GM21786 (cell line): Measurements from ENCODE around the gene IKZF2.
A peak's percentile ranks its signal among the peaks of the same experiment; 100 is the strongest.

Source experiments
- ATAC-seq: cut with Tn5 transposase; IDR thresholded peaks from one replicate; pipeline ENCODE4 v1.9.1; 2021; ENCODE audit not compliant: unreplicated experiment

The IKZF2 gene

GRCh38 chr2:213151437-213152064 lies at the start of gene IKZF2:
Gene IKZF2 (minus strand): TSS chr2:213151612. CDS start chr2:213148629, 2,983 bp downstream.
- peak; percentile 56 for ATAC-seq

GRCh38 chr2:213199871-213200270 lies 48.5 kb upstream of the IKZF2 start:
- ATAC-seq, result no peak

- no peak for ATAC-seq
Measured at GRCh38 chr2:213189001-213189899, 37.8 kb upstream of the IKZF2 start.

DNA sequence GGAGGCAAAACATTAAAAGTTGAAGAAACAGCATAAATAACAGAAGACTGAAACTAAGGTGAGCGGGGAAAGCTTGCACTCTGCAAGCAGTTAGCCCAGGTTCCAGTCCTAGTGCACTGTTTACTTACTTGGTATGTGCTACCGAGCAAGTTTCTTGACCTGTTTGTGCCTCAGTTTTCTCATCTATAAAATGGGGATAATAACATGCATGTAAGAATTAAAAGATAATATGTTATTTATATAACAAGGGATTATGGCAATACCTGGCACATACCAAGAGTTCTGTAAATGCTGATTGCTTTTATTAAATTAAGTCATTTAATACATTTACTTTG lies 37.1 kb upstream of the IKZF2 start:
- ATAC-seq, result no peak

DNA sequence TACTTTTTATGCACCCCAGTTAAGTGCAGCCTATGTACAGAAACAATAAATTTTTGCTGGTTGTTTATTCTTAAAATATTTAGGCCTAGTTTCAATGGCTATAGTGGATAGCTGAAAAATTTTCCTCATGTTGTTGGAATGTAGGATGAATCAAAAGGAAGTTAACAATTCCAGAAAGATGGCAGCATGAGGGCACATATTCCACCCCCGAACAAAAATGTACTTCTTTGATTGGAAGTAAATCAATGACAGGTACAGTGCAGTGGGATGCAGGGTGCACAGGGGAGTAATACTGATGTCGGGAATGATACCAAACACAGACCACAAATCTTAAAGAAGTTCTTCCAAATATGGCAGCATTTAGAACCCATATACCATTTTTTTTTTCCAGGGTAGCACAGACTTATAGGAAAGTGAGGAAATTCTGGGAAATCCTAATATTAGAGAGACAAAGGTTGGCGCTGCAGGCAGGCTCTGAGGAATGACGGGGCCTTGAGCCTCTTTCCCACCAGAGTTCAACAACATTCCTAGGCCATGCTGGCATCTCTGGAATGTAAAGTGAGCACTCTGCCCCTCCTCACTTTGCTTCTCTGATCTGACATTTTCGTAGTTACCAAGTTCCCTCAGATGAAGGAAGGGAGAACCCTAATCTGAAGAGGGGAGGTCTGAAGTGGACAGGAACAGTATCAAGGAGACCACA lies 36.6 kb upstream of the IKZF2 start:
- ATAC-seq, result no peak

DNA sequence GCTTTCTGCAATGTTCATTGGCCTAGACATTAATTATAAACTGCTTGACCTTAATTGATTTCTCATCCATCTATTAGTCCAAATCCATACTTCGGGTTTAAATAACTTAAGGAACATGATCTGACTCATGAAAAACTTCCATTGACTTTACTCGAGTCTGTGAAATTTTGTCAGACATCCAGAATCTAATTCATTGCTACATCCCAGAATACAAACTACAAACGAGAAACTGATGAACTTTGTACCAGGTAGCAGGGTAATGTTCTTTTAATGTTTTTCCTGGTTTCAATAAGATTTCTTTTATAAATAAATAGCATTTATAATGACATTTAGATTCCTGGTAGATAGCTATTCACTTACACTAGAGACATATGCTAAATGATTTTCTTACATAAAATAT lies 36.0 kb upstream of the IKZF2 start:
- no peak for ATAC-seq

- ATAC-seq, result peak; percentile 98
Measured at GRCh38 chr2:213185147-213185822, 33.9 kb upstream of the IKZF2 start.

DNA sequence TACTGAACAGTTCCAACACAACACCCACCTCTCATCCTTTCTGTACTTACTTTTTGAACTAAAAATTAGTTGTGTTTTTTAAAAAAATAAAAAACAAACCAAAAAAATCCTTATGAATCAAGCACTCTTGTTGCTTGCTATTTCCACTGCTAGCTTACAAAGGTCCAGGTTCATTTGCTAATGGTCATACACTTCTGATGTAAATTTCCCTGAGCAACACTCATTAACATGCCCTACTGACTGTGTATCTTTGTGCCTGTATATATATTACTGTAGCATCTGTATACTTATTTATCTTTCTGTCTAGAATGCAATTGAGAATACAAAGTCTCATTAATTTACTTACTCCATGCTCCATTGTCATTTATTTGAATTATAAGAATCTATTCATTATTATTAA lies 30.3 kb upstream of the IKZF2 start:
- no peak for ATAC-seq

DNA sequence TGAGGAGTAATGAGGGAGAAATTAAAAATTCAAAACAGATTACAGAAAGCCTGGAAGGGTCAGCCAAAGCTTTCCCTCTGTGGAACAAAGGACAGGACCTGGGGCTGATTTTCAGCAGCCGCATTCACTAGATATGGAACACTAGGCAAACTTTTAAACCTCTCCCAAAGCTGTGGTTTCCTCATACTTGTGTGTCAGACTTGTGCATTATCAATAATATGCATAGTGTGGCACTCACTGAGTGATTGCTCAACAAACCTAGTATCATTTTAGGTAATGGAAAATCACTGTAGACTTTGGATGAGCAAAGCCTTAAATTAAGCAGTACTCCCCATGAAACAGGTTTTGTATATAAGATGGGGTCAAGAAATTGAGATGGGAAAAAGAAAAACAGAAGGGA lies 26.3 kb upstream of the IKZF2 start:
- no peak for ATAC-seq

GRCh38 chr2:213175673-213176247 lies 24.3 kb upstream of the IKZF2 start:
- ATAC-seq, result no peak

- no peak for ATAC-seq
Measured at GRCh38 chr2:213172641-213173040, 21.2 kb upstream of the IKZF2 start.

- ATAC-seq, result no peak
Measured at GRCh38 chr2:213171147-213171546, 19.7 kb upstream of the IKZF2 start.

GRCh38 chr2:213167271-213167930 lies 16.0 kb upstream of the IKZF2 start:
- ATAC-seq, result no peak

- peak; percentile 99 for ATAC-seq
Measured at GRCh38 chr2:213166109-213166508, 14.7 kb upstream of the IKZF2 start.

DNA sequence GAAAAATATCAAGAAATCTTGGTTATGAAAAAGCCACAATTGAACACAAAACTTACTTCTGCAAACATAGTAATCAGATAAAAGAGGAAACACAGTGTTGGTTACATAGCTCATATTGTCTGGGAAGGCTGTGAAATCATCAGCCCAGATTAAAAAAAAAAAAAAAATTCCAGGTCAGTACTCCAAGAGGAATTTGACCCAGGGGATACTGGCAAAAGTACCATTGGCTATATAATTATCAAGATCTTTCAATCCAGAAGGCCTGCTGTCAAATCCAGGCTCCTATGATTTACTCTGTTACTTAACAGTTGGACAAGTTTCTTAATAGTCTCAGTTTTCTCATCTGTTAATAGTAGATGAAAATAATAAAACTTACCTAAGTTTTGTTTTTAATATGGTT lies 12.9 kb upstream of the IKZF2 start:
- no peak for ATAC-seq

- ATAC-seq, result no peak
Measured at GRCh38 chr2:213162516-213163118, 11.2 kb upstream of the IKZF2 start.

DNA sequence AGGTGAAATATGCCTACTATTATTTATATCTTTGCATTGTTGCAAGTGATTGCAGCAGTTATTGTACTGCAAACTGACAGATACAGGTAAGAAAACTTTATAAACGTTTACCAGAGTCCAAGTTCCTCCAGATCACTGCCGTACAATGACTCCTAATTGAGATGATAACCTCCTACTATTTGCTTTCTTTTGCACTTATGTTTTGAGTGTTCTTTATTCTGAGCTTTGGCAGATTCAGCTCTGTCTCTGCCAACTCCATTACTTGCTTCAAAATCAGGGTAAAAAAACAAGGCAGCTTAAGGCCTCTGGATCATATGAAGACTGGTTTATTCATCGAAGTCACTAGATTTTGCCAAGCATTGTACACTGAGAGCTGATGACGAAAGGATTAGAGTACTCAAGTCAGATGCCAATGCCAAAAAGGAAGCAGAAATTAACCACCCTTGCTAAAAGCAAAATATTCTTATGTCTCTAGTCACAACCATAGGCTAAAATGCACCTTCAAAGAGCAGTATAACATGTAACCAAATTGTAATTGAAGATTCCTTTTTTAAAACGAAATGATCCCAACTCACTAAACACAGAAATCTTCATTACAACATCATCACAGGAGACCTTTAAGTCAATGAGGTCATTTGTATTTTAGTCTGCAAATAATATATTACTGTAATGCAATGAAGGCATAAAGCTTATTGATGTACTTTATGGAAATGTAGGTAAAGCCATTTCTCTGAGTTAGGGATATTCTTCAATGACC lies 10.5 kb upstream of the IKZF2 start:
- no peak for ATAC-seq

DNA sequence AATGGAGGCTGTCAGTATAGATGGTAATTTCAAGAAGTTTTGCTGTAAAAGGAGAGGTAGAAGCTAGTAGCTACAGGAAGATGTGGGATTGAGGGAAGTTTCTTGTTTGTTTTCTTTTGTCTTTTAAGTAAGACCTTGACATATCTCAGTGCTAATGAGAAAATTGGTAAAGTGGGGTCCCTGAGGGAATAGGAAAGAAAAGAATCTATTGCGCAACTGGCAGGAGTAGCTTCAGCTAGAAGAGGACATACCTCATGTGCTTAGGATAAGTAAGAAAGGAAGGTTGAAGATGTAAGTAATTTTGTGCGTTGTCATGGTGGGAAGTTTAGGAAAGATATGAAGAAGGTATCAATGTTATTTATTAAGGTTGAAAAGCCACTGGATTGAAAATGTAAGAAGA lies 8.4 kb upstream of the IKZF2 start:
- no peak for ATAC-seq

DNA sequence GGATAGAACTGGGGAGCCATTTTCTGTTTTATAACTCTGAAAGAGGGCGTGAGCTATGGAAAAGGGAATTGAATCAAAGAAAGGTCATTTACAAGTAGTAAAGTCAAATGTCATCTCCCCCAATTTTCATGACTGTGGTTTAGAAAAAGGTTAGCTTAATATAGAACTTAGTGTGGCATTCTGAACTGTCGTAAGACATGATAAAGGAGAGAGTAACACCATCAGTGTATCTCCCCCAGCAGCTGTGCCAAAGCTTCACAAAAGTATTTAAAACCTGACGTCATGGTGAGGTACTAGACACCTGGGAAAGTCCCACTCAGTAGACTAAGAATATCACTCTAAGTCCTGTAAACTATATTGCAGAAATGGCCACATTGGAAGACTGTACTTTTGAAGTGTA lies 5.8 kb upstream of the IKZF2 start:
- peak; percentile 82 for ATAC-seq
